ENCODE data around the gene ALG12. TPM values are rescaled to one million over a fixed set of nuclear protein-coding genes. Genes with fewer than 3 reads are reported as not detected.
A peak's percentile ranks its signal among the peaks of the same experiment; 100 is the strongest.

The ALG12 gene
- total RNA-seq, 1 experiment from 2014 or later, result 18.6 TPM

GRCh38 chr22:49929994-49930575 lies 11.8 kb upstream of the ALG12 start:
- ChIA-PET CTCF (interaction anchor here (2.0 kb wide), 1 partner anchor 101 kb away, joined by 31 read pairs; no protein-coding TSS in a partner anchor), POLR2A (ENCODE audit: low non-redundant PET) (no interaction called here)
- H3K36me3 ChIP-seq (ENCODE audit: insufficient read depth, low read length, poor library complexity, severe bottlenecking), result no peaks in the 10 kb centered on the region
- no peaks in the 10 kb centered on the region for H3K9me3 ChIP-seq (ENCODE audit: low read depth, low read length, poor library complexity, severe bottlenecking)
- intact Hi-C loops (cut with micrococcal nuclease; ENCODE audit: unreplicated experiment), result loop anchor here (1.0 to 5.0 kb wide), 5 partner anchors 47 to 277 kb away; no protein-coding TSS in a partner anchor
- no peak for DNase-seq (ENCODE audit: low spot score)
- H3K4me1 ChIP-seq (ENCODE audit: insufficient read depth, low read length, poor library complexity, severe bottlenecking), result peaks cover 14% of the 10 kb centered on the region
- no peak overlapping the region for H3K27ac ChIP-seq (ENCODE audit: low read depth, low read length, poor library complexity, severe bottlenecking)
- no TSS peak for BruUV-seq (replicated peaks)
- no peaks in the 10 kb centered on the region for H3K27me3 ChIP-seq (replicated peaks; ENCODE audit: insufficient read depth, low read depth, low read length, poor library complexity)
- TF ChIP-seq, protein P1, sequence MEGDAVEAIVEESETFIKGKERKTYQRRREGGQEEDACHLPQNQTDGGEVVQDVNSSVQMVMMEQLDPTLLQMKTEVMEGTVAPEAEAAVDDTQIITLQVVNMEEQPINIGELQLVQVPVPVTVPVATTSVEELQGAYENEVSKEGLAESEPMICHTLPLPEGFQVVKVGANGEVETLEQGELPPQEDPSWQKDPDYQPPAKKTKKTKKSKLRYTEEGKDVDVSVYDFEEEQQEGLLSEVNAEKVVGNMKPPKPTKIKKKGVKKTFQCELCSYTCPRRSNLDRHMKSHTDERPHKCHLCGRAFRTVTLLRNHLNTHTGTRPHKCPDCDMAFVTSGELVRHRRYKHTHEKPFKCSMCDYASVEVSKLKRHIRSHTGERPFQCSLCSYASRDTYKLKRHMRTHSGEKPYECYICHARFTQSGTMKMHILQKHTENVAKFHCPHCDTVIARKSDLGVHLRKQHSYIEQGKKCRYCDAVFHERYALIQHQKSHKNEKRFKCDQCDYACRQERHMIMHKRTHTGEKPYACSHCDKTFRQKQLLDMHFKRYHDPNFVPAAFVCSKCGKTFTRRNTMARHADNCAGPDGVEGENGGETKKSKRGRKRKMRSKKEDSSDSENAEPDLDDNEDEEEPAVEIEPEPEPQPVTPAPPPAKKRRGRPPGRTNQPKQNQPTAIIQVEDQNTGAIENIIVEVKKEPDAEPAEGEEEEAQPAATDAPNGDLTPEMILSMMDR (conservative IDR thresholded peaks at IDR 0.05; ENCODE audit: low read depth, low read length), result no peak
- TF ChIP-seq EZH2 (IDR thresholded peaks at IDR 0.05; ENCODE audit: borderline replicate concordance, low read depth, low read length, poor library complexity, severe bottlenecking), result no peak
- H3K4me3 ChIP-seq (ENCODE audit: low read depth, low read length, poor library complexity, severe bottlenecking), result no peak overlapping the region

GRCh38 chr22:49929211-49929979 lies 11.2 kb upstream of the ALG12 start:
- ChIA-PET CTCF (interaction anchor here (2.0 kb wide), 1 partner anchor 102 kb away, joined by 31 read pairs; no protein-coding TSS in a partner anchor), POLR2A (ENCODE audit: low non-redundant PET) (no interaction called here)
- H3K27ac ChIP-seq (ENCODE audit: low read depth, low read length, poor library complexity, severe bottlenecking), result no peak overlapping the region
- peak; percentile 65 for DNase-seq (ENCODE audit: low spot score)
- intact Hi-C loops (cut with micrococcal nuclease; ENCODE audit: unreplicated experiment), result loop anchor here (1.0 to 5.0 kb wide), 2 partner anchors 101 to 218 kb away; no protein-coding TSS in a partner anchor
- no TSS peak for BruUV-seq (replicated peaks)
- no peaks in the 10 kb centered on the region for H3K27me3 ChIP-seq (replicated peaks; ENCODE audit: insufficient read depth, low read depth, low read length, poor library complexity)
- H3K36me3 ChIP-seq (ENCODE audit: insufficient read depth, low read length, poor library complexity, severe bottlenecking), result no peaks in the 10 kb centered on the region
- peaks cover 7% of the 10 kb centered on the region for H3K4me1 ChIP-seq (ENCODE audit: insufficient read depth, low read length, poor library complexity, severe bottlenecking)
- TF ChIP-seq EZH2 (IDR thresholded peaks at IDR 0.05; ENCODE audit: borderline replicate concordance, low read depth, low read length, poor library complexity, severe bottlenecking), result no peak
- TF ChIP-seq, protein P1 (conservative IDR thresholded peaks at IDR 0.05; ENCODE audit: low read depth, low read length), result no peak; the same call in 1 of the 2 replicates
- H3K9me3 ChIP-seq (ENCODE audit: low read depth, low read length, poor library complexity, severe bottlenecking), result no peaks in the 10 kb centered on the region
- H3K4me3 ChIP-seq (ENCODE audit: low read depth, low read length, poor library complexity, severe bottlenecking), result peak overlapping the region; percentile 31

DNA sequence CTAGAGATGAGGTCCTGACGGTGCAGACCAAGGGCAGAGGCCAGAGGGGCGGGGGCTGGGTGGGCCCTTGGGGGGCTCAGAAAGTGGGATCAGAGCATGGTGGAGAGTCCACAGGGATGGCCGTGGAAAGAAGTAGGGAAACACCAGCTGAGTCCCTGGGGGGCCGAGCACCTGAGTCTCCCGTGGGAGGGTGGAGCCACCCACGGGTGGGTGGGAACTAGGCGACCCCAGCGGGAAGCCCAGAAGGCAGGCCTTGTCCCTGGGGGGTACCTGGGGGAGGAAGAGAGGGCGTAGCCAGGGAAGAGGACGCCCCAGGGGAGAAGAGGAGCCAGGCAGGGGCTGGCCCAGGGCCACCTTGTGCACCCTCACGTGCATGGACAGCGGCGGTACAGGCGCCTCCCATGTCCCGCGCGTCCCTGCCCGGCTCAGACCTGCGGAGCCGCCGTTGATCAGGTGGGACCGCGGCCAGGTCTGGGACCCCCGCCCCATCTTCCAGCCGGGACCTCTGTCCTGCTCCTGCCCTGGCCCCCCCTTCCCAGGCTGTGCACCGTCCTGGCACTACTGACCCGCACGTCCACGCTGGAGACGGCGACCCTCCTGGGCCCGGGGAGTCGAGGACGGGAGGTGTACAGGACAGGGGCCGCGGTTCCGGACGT lies 10.4 kb upstream of the ALG12 start:
- intact Hi-C loops (cut with micrococcal nuclease; ENCODE audit: unreplicated experiment), result loop anchor here (1.0 to 5.0 kb wide), 2 partner anchors 102 to 219 kb away; no protein-coding TSS in a partner anchor
- no peaks in the 10 kb centered on the region for H3K36me3 ChIP-seq (ENCODE audit: insufficient read depth, low read length, poor library complexity, severe bottlenecking)
- H3K4me1 ChIP-seq (ENCODE audit: insufficient read depth, low read length, poor library complexity, severe bottlenecking), result peaks cover 2% of the 10 kb centered on the region
- no TSS peak for BruUV-seq (replicated peaks)
- H3K27ac ChIP-seq (ENCODE audit: low read depth, low read length, poor library complexity, severe bottlenecking), result no peak overlapping the region
- peak overlapping the region; percentile 31 for H3K4me3 ChIP-seq (ENCODE audit: low read depth, low read length, poor library complexity, severe bottlenecking)
- ChIA-PET POLR2A (ENCODE audit: low non-redundant PET) (no interaction called here), CTCF (no interaction called here)
- no peak for DNase-seq (ENCODE audit: low spot score)
- no peak for TF ChIP-seq EZH2 (IDR thresholded peaks at IDR 0.05; ENCODE audit: borderline replicate concordance, low read depth, low read length, poor library complexity, severe bottlenecking)
- TF ChIP-seq, protein P1 (conservative IDR thresholded peaks at IDR 0.05; ENCODE audit: low read depth, low read length), result no peak
- H3K9me3 ChIP-seq (ENCODE audit: low read depth, low read length, poor library complexity, severe bottlenecking), result no peaks in the 10 kb centered on the region
- H3K27me3 ChIP-seq (replicated peaks; ENCODE audit: insufficient read depth, low read depth, low read length, poor library complexity), result no peaks in the 10 kb centered on the region
